H1 (cell line): ENCODE results near the gene FAR2. TPM values are rescaled to one million over a fixed set of nuclear protein-coding genes. Genes with fewer than 3 reads are reported as not detected.

Source experiments
- CTCF ChIA-PET: fragments of 300-600 bp; sonication (Branson Sonifier 250); formaldehyde crosslinking; loops from one replicate; lab custom pipeline; 2021; ENCODE audit not compliant: partially characterized antibody; lab: Charles Lee
- POLR2A ChIA-PET: fragments of 300-600 bp; sonication (Branson Sonifier 250); formaldehyde crosslinking; loops from one replicate; lab custom pipeline; 2021; ENCODE audit warnings: inconsistent platforms; ENCODE audit not compliant: partially characterized antibody; lab: Charles Lee
- DNase-seq, 2 experiments: peaks; one replicate each; pipeline versions ENCODE4 v3.0.0 to v3.0.0-alpha.2; 2010 to 2022; ENCODE audit warnings: low spot score in 2 of 2, low read depth in 1 of 2, mixed read lengths in 1 of 2
- FAIRE-seq: peaks from 2 replicates; lab custom pipeline; 2011; peaks lifted over from hg19 to GRCh38; lab: Jason Lieb, UNC
- H2AFZ ChIP-seq: 2 replicates; pipeline ENCODE4 v1.8.1; 2012; ENCODE audit warnings: low read length, inconsistent platforms
- H2AK5ac ChIP-seq: 2 replicates; pipeline ENCODE4 v1.6.1; 2013; ENCODE audit warnings: low read depth, low read length
- H2BK120ac ChIP-seq: replicated peaks from 2 replicates; pipeline ENCODE3; 2013; ENCODE audit warnings: low read depth, low read length, inconsistent platforms
- H2BK12ac ChIP-seq: 2 replicates; pipeline ENCODE4 v1.6.1; 2013; ENCODE audit warnings: low read depth, low read length
- H2BK15ac ChIP-seq: 2 replicates; pipeline ENCODE4 v1.6.1; 2013; ENCODE audit warnings: low read length
- H2BK20ac ChIP-seq: 2 replicates; pipeline ENCODE4 v1.6.1; 2013; ENCODE audit warnings: low read length
- H2BK5ac ChIP-seq: 2 replicates; pipeline ENCODE4 v1.6.1; 2013; ENCODE audit warnings: low read depth, low read length
- H3K14ac ChIP-seq: 2 replicates; pipeline ENCODE4 v1.6.1; 2013; ENCODE audit warnings: inconsistent platforms; ENCODE audit not compliant: insufficient read length
- H3K18ac ChIP-seq: 2 replicates; pipeline ENCODE4 v1.6.1; 2013; ENCODE audit warnings: low read length; ENCODE audit errors: extremely low read depth
- H3K23ac ChIP-seq: 2 replicates; pipeline ENCODE4 v1.6.1; 2013; ENCODE audit warnings: inconsistent platforms; ENCODE audit not compliant: insufficient read length
- H3K23me2 ChIP-seq: 2 replicates; pipeline ENCODE4 v1.6.1; 2013; ENCODE audit warnings: low read depth, low read length
- H3K27ac ChIP-seq: 2 replicates; pipeline ENCODE4 v1.6.1; 2011; ENCODE audit warnings: low read depth, low read length, inconsistent platforms
- H3K27me3 ChIP-seq, 4 experiments: replicated peaks in 1 of 4; 1 replicate in 1 of 4; 2 replicates in 3 of 4; pipeline versions ENCODE4 v1.6.1 to v1.8.1; 2011 to 2013; ENCODE audit warnings: low read length in 3 of 4, mild to moderate bottlenecking in 3 of 4, inconsistent platforms in 2 of 4, mixed read lengths in 2 of 4, moderate library complexity in 1 of 4; ENCODE audit not compliant: control insufficient read depth in 3 of 4, insufficient read depth in 3 of 4; ENCODE audit errors: extremely low read depth in 1 of 4
- H3K36me3 ChIP-seq, 4 experiments: 2 replicates each; pipeline versions ENCODE4 v1.6.1 to v1.8.1; 2011 to 2013; ENCODE audit warnings: mild to moderate bottlenecking in 4 of 4, low read length in 3 of 4, moderate library complexity in 2 of 4, control low read depth in 1 of 4, inconsistent platforms in 1 of 4; ENCODE audit not compliant: insufficient read depth in 4 of 4, control insufficient read depth in 2 of 4
- H3K4ac ChIP-seq: replicated peaks from 2 replicates; pipeline ENCODE3; 2013; ENCODE audit warnings: low read length, low read depth, mixed read lengths, inconsistent platforms; ENCODE audit not compliant: insufficient read length
- H3K4me1 ChIP-seq, 4 experiments: replicated peaks in 1 of 4; 1 replicate in 1 of 4; 2 replicates in 3 of 4; pipeline versions ENCODE4 v1.6.1 to v1.8.1; 2011 to 2013; ENCODE audit warnings: low read length in 3 of 4, inconsistent platforms in 2 of 4, mixed read lengths in 1 of 4; ENCODE audit not compliant: insufficient read depth in 4 of 4, control insufficient read depth in 3 of 4
- H3K4me2 ChIP-seq, 2 experiments: 2 replicates each; pipeline versions ENCODE4 v1.6.1 to v1.8.1; 2011 to 2013; ENCODE audit warnings: low read depth in 2 of 2, low read length in 2 of 2, control low read depth in 1 of 2, inconsistent platforms in 1 of 2, mild to moderate bottlenecking in 1 of 2; ENCODE audit not compliant: insufficient read depth in 1 of 2
- H3K4me3 ChIP-seq, 4 experiments: fragments of 200-600, 300-600 bp in 1 of 4; sonication (generic), shearing (Covaris generic), sonication (Bioruptor Twin) in 1 of 4; 2 replicates each; pipeline versions ENCODE4 v1.5.1 to v1.8.1; 2011 to 2016; ENCODE audit warnings: low read length in 4 of 4, low read depth in 3 of 4, control low read depth in 2 of 4, inconsistent platforms in 2 of 4, mild to moderate bottlenecking in 2 of 4, mixed read lengths in 1 of 4, moderate library complexity in 1 of 4; ENCODE audit not compliant: insufficient read depth in 2 of 4; ENCODE audit errors: extremely low read depth in 1 of 4
- H3K56ac ChIP-seq: replicated peaks from 2 replicates; pipeline ENCODE3; 2013; ENCODE audit warnings: low read depth, mild to moderate bottlenecking, mixed read lengths, low read length, inconsistent platforms; ENCODE audit not compliant: insufficient read length
- H3K79me1 ChIP-seq: 2 replicates; pipeline ENCODE4 v1.6.1; 2013; ENCODE audit warnings: low read depth, low read length, control low read depth
- H3K79me2 ChIP-seq, 2 experiments: 2 replicates each; pipeline versions ENCODE4 v1.6.1 to v1.8.1; 2012 to 2013; ENCODE audit warnings: low read length in 2 of 2, mild to moderate bottlenecking in 2 of 2, inconsistent platforms in 1 of 2; ENCODE audit not compliant: insufficient read depth in 2 of 2, control insufficient read depth in 1 of 2
- H3K9ac ChIP-seq, 4 experiments: replicated peaks in 1 of 4; 1 replicate in 1 of 4; 2 replicates in 3 of 4; pipeline versions ENCODE4 v1.6.1 to v1.8.1; 2011 to 2013; ENCODE audit warnings: low read depth in 3 of 4, low read length in 3 of 4, control low read depth in 2 of 4, mild to moderate bottlenecking in 2 of 4, moderate library complexity in 2 of 4, inconsistent platforms in 1 of 4; ENCODE audit errors: extremely low read depth in 1 of 4
- H3K9me3 ChIP-seq, 2 experiments: 2 replicates each; pipeline versions ENCODE4 v1.6.1 to v1.8.1; 2012 to 2013; ENCODE audit warnings: mild to moderate bottlenecking in 2 of 2, moderate library complexity in 2 of 2, control low read depth in 1 of 2, inconsistent platforms in 1 of 2, low read depth in 1 of 2, low read length in 1 of 2, mixed read lengths in 1 of 2; ENCODE audit not compliant: insufficient read depth in 2 of 2
- H4K20me1 ChIP-seq, 2 experiments: replicated peaks in 1 of 2; 2 replicates each; pipeline versions ENCODE3 to v1.8.1; 2011 to 2013; ENCODE audit warnings: inconsistent platforms in 2 of 2, low read length in 2 of 2, mild to moderate bottlenecking in 1 of 2; ENCODE audit not compliant: insufficient read depth in 2 of 2, control insufficient read depth in 1 of 2
- H4K5ac ChIP-seq: 2 replicates; pipeline ENCODE4 v1.6.1; 2013; ENCODE audit warnings: low read length, low read depth, mixed read lengths, inconsistent platforms; ENCODE audit not compliant: insufficient read length
- H4K8ac ChIP-seq: 2 replicates; pipeline ENCODE4 v1.8.0; 2013; ENCODE audit warnings: mild to moderate bottlenecking, moderate library complexity, low read length, inconsistent platforms; ENCODE audit not compliant: insufficient read depth; ENCODE audit errors: extremely low read depth
- H4K91ac ChIP-seq: replicated peaks from 2 replicates; pipeline ENCODE3; 2013; ENCODE audit warnings: low read length, mixed read lengths, inconsistent platforms; ENCODE audit not compliant: insufficient read length
- ATF3 ChIP-seq: IDR thresholded peaks from 2 replicates; pipeline ENCODE4 v1.6.1; 2011; ENCODE audit warnings: low read depth, mild to moderate bottlenecking, low read length; ENCODE audit not compliant: insufficient read depth
- BACH1 ChIP-seq: IDR thresholded peaks from 2 replicates; pipeline ENCODE4 v1.6.1; 2012; ENCODE audit warnings: low read length, improper control_type of control experiment
- CHD2 ChIP-seq: IDR thresholded peaks from 2 replicates; pipeline ENCODE4 v1.6.1; 2012; ENCODE audit warnings: low read length, improper control_type of control experiment
- KDM4A ChIP-seq: IDR thresholded peaks from one replicate; pipeline ENCODE4 v1.7.1; 2012; ENCODE audit warnings: low read depth, mild to moderate bottlenecking, moderate library complexity, low read length, inconsistent platforms; ENCODE audit not compliant: severe bottlenecking
- MAFK ChIP-seq: IDR thresholded peaks from 2 replicates; pipeline ENCODE4 v1.6.1; 2012; ENCODE audit warnings: low read depth, mild to moderate bottlenecking, improper control_type of control experiment, low read length
- PHF8 ChIP-seq: fragments of 200-600 bp; sonication (generic); conservative IDR thresholded peaks from 2 replicates; pipeline ENCODE4 v1.7.1; 2012; ENCODE audit warnings: low read depth, mild to moderate bottlenecking, inconsistent platforms, low read length, moderate library complexity
- RAD21 ChIP-seq, 2 experiments: IDR thresholded peaks in 1 of 2; conservative IDR thresholded peaks in 1 of 2; 2 replicates each; pipeline ENCODE4 v1.6.1; 2011; ENCODE audit warnings: low read depth in 2 of 2, low read length in 2 of 2, improper control_type of control experiment in 1 of 2, inconsistent platforms in 1 of 2, mild to moderate bottlenecking in 1 of 2, moderate library complexity in 1 of 2
- RFX5 ChIP-seq: IDR thresholded peaks from 2 replicates; pipeline ENCODE4 v1.6.1; 2011; ENCODE audit warnings: low read depth, low read length, improper control_type of control experiment, borderline replicate concordance
- SIN3A ChIP-seq, 2 experiments: IDR thresholded peaks in 1 of 2; conservative IDR thresholded peaks in 1 of 2; 2 replicates each; pipeline ENCODE4 v1.6.1; 2011 to 2012; ENCODE audit warnings: low read length in 2 of 2, improper control_type of control experiment in 1 of 2, low read depth in 1 of 2, mild to moderate bottlenecking in 1 of 2
- SP4 ChIP-seq: IDR thresholded peaks from 2 replicates; pipeline ENCODE4 v1.6.1; 2012; ENCODE audit warnings: low read length, inconsistent platforms
- TAF7 ChIP-seq: optimal IDR thresholded peaks from 2 replicates; pipeline ENCODE3; 2011; ENCODE audit warnings: low read depth, mild to moderate bottlenecking, inconsistent platforms, low read length, moderate library complexity, borderline replicate concordance
- TBP ChIP-seq: IDR thresholded peaks from 2 replicates; pipeline ENCODE4 v1.6.1; 2011; ENCODE audit warnings: low read depth, low read length, improper control_type of control experiment
- TEAD4 ChIP-seq: IDR thresholded peaks from 2 replicates; pipeline ENCODE4 v1.6.1; 2012; ENCODE audit warnings: low read depth, low read length, inconsistent platforms, mixed read lengths
- polyA plus RNA-seq, 7 experiments: library from polyadenylated mRNA; depleted of rRNA in 3 of 7; stranded (reverse) in 5 of 7; unstranded in 2 of 7; fragments of >200 nt in 5 of 7; fragments of 200-250 nt in 2 of 7; gene quantifications; 1 replicate in 5 of 7; 2 replicates in 1 of 7; 4 replicates in 1 of 7; pipeline versions ENCODE4 v1.2.1 to v1.2.3, GENCODE V29; 2011 to 2013; ENCODE audit warnings: missing spikeins in 2 of 7, mixed read lengths in 2 of 7
- total RNA-seq: library from RNA; stranded (reverse); fragmentation: NEBNext Ultra II Directional; extraction: Animal tissue kit (Norgen Biotek cat#: 25700); gene quantifications from 2 replicates; pipeline ENCODE4 v1.2.1, GENCODE V29; 2021
- TF ChIP-seq, protein P1 (sequence below): IDR thresholded peaks from 2 replicates; pipeline ENCODE4 v1.6.1; 2012; ENCODE audit warnings: inconsistent platforms

Gene FAR2
- total and polyA plus RNA-seq, 2 of the 8 experiments (the other 6 are each of a cell fraction or from before 2014, with no cell fraction given): 24.0 to 24.1 TPM

GRCh38 chr12:29304388-29304787 lies 155.3 kb downstream of the FAR2 start:
- POLR2A ChIA-PET: no interaction called here
- DNase-seq (no peak), FAIRE-seq (no peak)
- H2AK5ac ChIP-seq: no peak overlapping the region
- H3K9me3 ChIP-seq: no peaks in the 10 kb centered on the region
- H3K18ac ChIP-seq: no peak overlapping the region
- no peaks in the 10 kb centered on the region for H3K4me1 ChIP-seq
- no peak overlapping the region for H2BK20ac ChIP-seq
- H2BK120ac ChIP-seq: no peak overlapping the region
- no peak overlapping the region for H4K5ac ChIP-seq
- H3K27ac ChIP-seq: no peak overlapping the region
- no peaks in the 10 kb centered on the region for H3K23me2 ChIP-seq
- no peak overlapping the region for H2BK12ac ChIP-seq
- no peaks in the 10 kb centered on the region for H3K79me2 ChIP-seq
- H2BK15ac ChIP-seq: no peak overlapping the region
- H2AFZ ChIP-seq: no peak overlapping the region
- H3K4me3 ChIP-seq: no peak overlapping the region
- no peak overlapping the region for H3K23ac ChIP-seq
- H3K36me3 ChIP-seq: no peaks in the 10 kb centered on the region
- no peak overlapping the region for H3K9ac ChIP-seq
- no peaks in the 10 kb centered on the region for H3K27me3 ChIP-seq
- no peak overlapping the region for H3K4ac ChIP-seq
- H4K91ac ChIP-seq: no peak overlapping the region
- no peak overlapping the region for H2BK5ac ChIP-seq
- H4K20me1 ChIP-seq: no peaks in the 10 kb centered on the region
- H3K4me2 ChIP-seq: no peak overlapping the region
- no peak overlapping the region for H3K14ac ChIP-seq
- H3K56ac ChIP-seq: no peak overlapping the region
- H3K79me1 ChIP-seq: no peaks in the 10 kb centered on the region
- no peak overlapping the region for H4K8ac ChIP-seq
- CTCF ChIA-PET: interaction anchor here (6.5 kb wide), 1 partner anchor 14 kb away, joined by 55 read pairs; no protein-coding TSS in a partner anchor
- TF ChIP-seq SIN3A (conservative IDR thresholded peaks at IDR 0.05 in 1 of 2, IDR thresholded peaks at IDR 0.05 in 1 of 2; ENCODE audit: low read depth in 1 of 2, low read length in 2 of 2): no peak
- no peak for TF ChIP-seq RAD21 (IDR thresholded peaks at IDR 0.05 in 1 of 2, conservative IDR thresholded peaks at IDR 0.05 in 1 of 2; ENCODE audit: low read depth in 2 of 2, low read length in 2 of 2)
- TF ChIP-seq SP4: no peak
- no peak for TF ChIP-seq RFX5
- no peak for TF ChIP-seq ATF3
- no peak for TF ChIP-seq KDM4A
- no peak for TF ChIP-seq BACH1
- TF ChIP-seq TBP: no peak
- TF ChIP-seq CHD2: no peak
- no peak for TF ChIP-seq MAFK
- no peak for TF ChIP-seq PHF8
- TF ChIP-seq TAF7: no peak
- TF ChIP-seq, protein P1, sequence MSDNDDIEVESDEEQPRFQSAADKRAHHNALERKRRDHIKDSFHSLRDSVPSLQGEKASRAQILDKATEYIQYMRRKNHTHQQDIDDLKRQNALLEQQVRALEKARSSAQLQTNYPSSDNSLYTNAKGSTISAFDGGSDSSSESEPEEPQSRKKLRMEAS: no peak
- TF ChIP-seq TEAD4: no peak
